ENCODE results near the gene MVD. TPM values are rescaled to one million over a fixed set of nuclear protein-coding genes. Genes with fewer than 3 reads are reported as not detected.
"Not testable (repeated sequence)": the region's sequence is repeated elsewhere in the genome, so short reads cannot be mapped to it uniquely, and the experiment has no call there.

MVD gene
- total RNA-seq, 1 experiment from 2014 or later, result 7.4 TPM

GRCh38 chr16:88613911-88614817 lies 48.7 kb downstream of the MVD start:
- no peak for DNase-seq (ENCODE audit: extremely low read depth, low read depth)

- no peak for DNase-seq (ENCODE audit: extremely low read depth, low read depth)
Measured at GRCh38 chr16:88613293-88613692, 49.6 kb downstream of the MVD start.

GRCh38 chr16:88610909-88611812 lies 51.7 kb downstream of the MVD start:
- no peak for DNase-seq (ENCODE audit: extremely low read depth, low read depth)

GRCh38 chr16:88610080-88610479 lies 52.8 kb downstream of the MVD start:
- no peak for DNase-seq (ENCODE audit: extremely low read depth, low read depth)

- DNase-seq (ENCODE audit: extremely low read depth, low read depth), result not testable (repeated sequence)
Measured at GRCh38 chr16:88609426-88609825, 53.5 kb downstream of the MVD start.

GRCh38 chr16:88608076-88608475 lies 54.8 kb downstream of the MVD start:
- no peak for DNase-seq (ENCODE audit: extremely low read depth, low read depth)

- DNase-seq (ENCODE audit: extremely low read depth, low read depth), result no peak
Measured at GRCh38 chr16:88606148-88606757, 56.6 kb downstream of the MVD start.

GRCh38 chr16:88605186-88606147 lies 57.4 kb downstream of the MVD start:
- no peak for DNase-seq (ENCODE audit: extremely low read depth, low read depth)

GRCh38 chr16:88602091-88602490 lies 60.8 kb downstream of the MVD start:
- no peak for DNase-seq (ENCODE audit: extremely low read depth, low read depth)

Other genes with a start within 250 kb of the MVD start
- gene ZFPM1, start 209.8 kb downstream of the MVD start, total RNA-seq (2014; rRNA removed; shearing (Covaris generic)), result 0.67 and 0.95 TPM in 2 replicates
- 12.8 and 13.6 TPM in 2 replicates for gene ZC3H18, start 92.7 kb downstream of the MVD start, total RNA-seq (2014; rRNA removed; shearing (Covaris generic))
- gene IL17C, start 24.5 kb downstream of the MVD start, total RNA-seq (2014; rRNA removed; shearing (Covaris generic)), result not detected in 2 replicates
- gene CYBA, start 12.0 kb downstream of the MVD start, total RNA-seq (2014; rRNA removed; shearing (Covaris generic)), result 143 and 165 TPM in 2 replicates
- not detected in 2 replicates for gene SNAI3, start 23.4 kb upstream of the MVD start, total RNA-seq (2014; rRNA removed; shearing (Covaris generic))
- gene RNF166, start 43.3 kb upstream of the MVD start, total RNA-seq (2014; rRNA removed; shearing (Covaris generic)), result 11.3 and 11.8 TPM in 2 replicates
- gene CTU2, start 43.4 kb upstream of the MVD start, total RNA-seq (2014; rRNA removed; shearing (Covaris generic)), result 9.8 and 10.4 TPM in 2 replicates
- 81.4 and 91.4 TPM in 2 replicates for gene PIEZO1, start 122.1 kb upstream of the MVD start, total RNA-seq (2014; rRNA removed; shearing (Covaris generic))
- 12.5 and 13.8 TPM in 2 replicates for gene CDT1, start 140.7 kb upstream of the MVD start, total RNA-seq (2014; rRNA removed; shearing (Covaris generic))
- 124 and 160 TPM in 2 replicates for gene APRT, start 148.8 kb upstream of the MVD start, total RNA-seq (2014; rRNA removed; shearing (Covaris generic))
- gene GALNS, start 193.9 kb upstream of the MVD start, total RNA-seq (2014; rRNA removed; shearing (Covaris generic)), result 17.9 and 20.0 TPM in 2 replicates
- 20.0 and 21.1 TPM in 2 replicates for gene TRAPPC2L, start 194.0 kb upstream of the MVD start, total RNA-seq (2014; rRNA removed; shearing (Covaris generic))
- gene PABPN1L, start 203.6 kb upstream of the MVD start, total RNA-seq (2014; rRNA removed; shearing (Covaris generic)), result 0.43 TPM in 1 of 2 replicates, not detected in the other